SJCRH30 (cell line): ENCODE data around the gene RBP2. TPM values are rescaled to one million over a fixed set of nuclear protein-coding genes. Genes with fewer than 3 reads are reported as not detected.

Experiments
- DNase-seq, 2 experiments: peaks; one replicate each; pipeline ENCODE4 v3.0.0-alpha.2; 2015 to 2020
- H3K27ac ChIP-seq: fragments of 250-450 bp; sonication (Bioruptor Pico); 2 replicates; pipeline ENCODE4 v1.5.1; 2020; ENCODE audit warnings: mild to moderate bottlenecking, moderate library complexity
- H3K27me3 ChIP-seq: fragments of 250-450 bp; sonication (Bioruptor Pico); 2 replicates; pipeline ENCODE4 v1.5.1; 2020; ENCODE audit warnings: mild to moderate bottlenecking, moderate library complexity
- H3K36me3 ChIP-seq: fragments of 250-450 bp; sonication (Bioruptor Pico); 2 replicates; pipeline ENCODE4 v1.5.1; 2020; ENCODE audit warnings: mild to moderate bottlenecking, moderate library complexity
- H3K4me1 ChIP-seq: fragments of 250-450 bp; sonication (Bioruptor Pico); 2 replicates; pipeline ENCODE4 v1.5.1; 2020; ENCODE audit warnings: mild to moderate bottlenecking, moderate library complexity
- H3K4me3 ChIP-seq: fragments of 250-450 bp; sonication (Bioruptor Pico); 2 replicates; pipeline ENCODE4 v1.5.1; 2020; ENCODE audit warnings: mild to moderate bottlenecking, moderate library complexity
- H3K9me3 ChIP-seq: fragments of 250-450 bp; sonication (Bioruptor Pico); replicated peaks from 2 replicates; pipeline ENCODE4 v1.5.1; 2020; ENCODE audit warnings: mild to moderate bottlenecking, moderate library complexity
- total RNA-seq: library from RNA; depleted of rRNA; stranded (reverse); fragments of >200 nt; shearing (Covaris generic); gene quantifications from 2 replicates; pipeline ENCODE4 v1.2.3, GENCODE V29; 2014; rRNA removed

Gene RBP2
- total RNA-seq = not detected in 2 replicates

GRCh38 chr3:139476348-139476747 is at the start of gene RBP2:
Gene RBP2, minus strand, starts transcription at chr3:139476516. Its CDS starts 57 bp downstream, at chr3:139476459.
- Histone ChIP-seq H3K9me3 (no peaks in the 10 kb centered on the region), H3K27me3 (no peaks in the 10 kb centered on the region), H3K36me3 (no peaks in the 10 kb centered on the region), H3K27ac (no peak within 1 kb of the TSS), H3K4me3 (no peak within 1 kb of the TSS), H3K4me1 (peaks cover 8% of the 10 kb centered on the region; the same call in 1 of the 2 replicates)
- no peak for DNase-seq

DNA sequence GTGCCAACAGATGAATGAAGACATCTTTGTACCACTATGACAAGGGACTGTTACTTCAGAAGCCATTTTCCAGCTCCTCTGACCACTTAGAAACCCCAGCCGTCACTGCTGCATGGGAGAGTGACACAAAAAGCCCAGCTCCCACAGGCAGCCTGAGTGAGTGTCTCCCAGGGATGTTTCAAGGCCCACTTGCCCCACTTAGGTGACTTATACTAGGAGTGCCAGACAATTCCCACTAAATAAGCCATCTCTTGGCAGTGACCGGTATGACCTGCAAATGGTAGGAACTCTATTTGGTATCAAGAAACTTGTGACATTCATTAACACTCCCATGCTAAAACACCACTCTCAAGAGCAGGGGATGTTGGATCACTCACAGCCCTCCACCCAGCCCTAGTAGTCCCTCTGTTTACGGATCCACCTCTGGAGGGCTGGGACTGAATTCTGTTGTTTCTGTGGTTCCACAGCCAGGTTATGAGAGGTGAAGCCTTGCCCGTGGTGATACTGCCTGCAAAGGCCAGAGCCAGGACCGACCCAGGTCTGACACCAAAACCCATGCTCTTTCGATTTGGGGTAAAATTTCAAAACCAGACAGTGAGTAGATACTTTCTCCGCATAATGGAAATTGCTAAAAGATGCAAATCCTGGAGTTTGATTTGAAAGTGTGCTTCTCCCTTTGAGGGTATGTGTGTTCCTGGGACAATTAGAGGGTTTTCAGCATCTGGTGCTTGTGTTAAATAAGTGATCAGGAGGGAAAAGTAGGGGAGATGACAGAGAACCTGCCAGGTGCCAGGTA is 48.7 kb upstream of the RBP2 start:
- no peak overlapping the region for H3K4me3 ChIP-seq
- no peak for DNase-seq
- H3K27ac ChIP-seq = no peak overlapping the region

GRCh38 chr3:139523718-139524117 is 47.4 kb upstream of the RBP2 start:
- H3K4me3 ChIP-seq = no peak overlapping the region
- H3K27me3 ChIP-seq = no peaks in the 10 kb centered on the region
- no peak for DNase-seq
- H3K27ac ChIP-seq = no peak overlapping the region
- H3K4me1 ChIP-seq = no peaks in the 10 kb centered on the region
- peaks cover 40% of the 10 kb centered on the region for H3K36me3 ChIP-seq
- H3K9me3 ChIP-seq = no peaks in the 10 kb centered on the region

More for the DNA sequence above, 48.7 kb upstream of the RBP2 start:
- peaks cover 50% of the 10 kb centered on the region for H3K36me3 ChIP-seq
- H3K27me3 ChIP-seq = no peaks in the 10 kb centered on the region
- H3K9me3 ChIP-seq = no peaks in the 10 kb centered on the region
- no peaks in the 10 kb centered on the region for H3K4me1 ChIP-seq

GRCh38 chr3:139523166-139523565 is 46.9 kb upstream of the RBP2 start:
- Histone ChIP-seq H3K4me3 (no peak overlapping the region), H3K36me3 (peaks cover 34% of the 10 kb centered on the region), H3K9me3 (no peaks in the 10 kb centered on the region), H3K4me1 (no peaks in the 10 kb centered on the region), H3K27me3 (no peaks in the 10 kb centered on the region), H3K27ac (no peak overlapping the region)
- DNase-seq = no peak

DNA sequence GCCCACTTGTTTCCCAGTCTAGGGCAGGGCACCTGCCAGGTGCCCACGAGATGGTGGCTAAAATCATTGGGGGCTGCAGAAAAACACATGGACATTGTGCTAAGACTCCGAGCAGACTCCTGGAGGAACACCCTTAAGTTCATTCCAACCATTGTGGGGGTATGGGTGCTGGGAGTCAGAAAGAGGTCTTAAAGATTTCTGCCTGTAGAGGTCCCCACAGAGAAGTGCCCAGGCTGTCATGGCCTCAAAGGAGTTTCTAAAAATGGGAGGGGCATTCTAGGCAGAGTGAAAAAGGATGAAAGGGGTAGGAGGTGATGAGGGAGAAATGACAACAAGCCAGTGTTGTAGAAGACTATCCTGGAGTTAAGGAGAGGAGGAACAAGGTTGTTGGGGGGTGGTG is 46.1 kb upstream of the RBP2 start:
- peaks cover 33% of the 10 kb centered on the region for H3K36me3 ChIP-seq
- no peak overlapping the region for H3K27ac ChIP-seq
- peak in 1 of 2 experiments; percentile 30 for DNase-seq
- no peaks in the 10 kb centered on the region for H3K27me3 ChIP-seq
- no peaks in the 10 kb centered on the region for H3K9me3 ChIP-seq
- H3K4me1 ChIP-seq = no peaks in the 10 kb centered on the region
- H3K4me3 ChIP-seq = no peak overlapping the region

DNA sequence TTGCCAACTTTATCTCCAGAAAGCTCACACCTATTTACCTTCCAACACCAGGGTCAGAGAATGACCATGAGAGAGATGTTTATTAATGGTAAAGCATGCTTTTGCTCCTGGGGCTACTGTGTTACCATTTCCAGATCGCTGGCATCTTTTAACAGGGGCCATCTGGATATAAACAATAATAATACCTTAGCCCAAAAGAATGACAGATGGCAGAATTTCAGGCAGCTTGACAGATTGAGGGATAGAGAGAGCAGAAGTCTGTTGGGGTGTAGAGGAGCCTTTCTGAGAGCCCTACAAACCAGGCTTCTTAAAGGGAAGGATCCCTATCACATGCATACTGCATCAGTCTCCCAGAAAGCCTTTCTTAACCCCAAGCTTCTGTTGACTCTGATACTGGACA is 45.5 kb upstream of the RBP2 start:
- no peak overlapping the region for H3K4me3 ChIP-seq
- DNase-seq = no peak
- peaks cover 35% of the 10 kb centered on the region for H3K36me3 ChIP-seq
- H3K27me3 ChIP-seq = no peaks in the 10 kb centered on the region
- H3K9me3 ChIP-seq = no peaks in the 10 kb centered on the region
- H3K27ac ChIP-seq = no peak overlapping the region
- no peaks in the 10 kb centered on the region for H3K4me1 ChIP-seq

- H3K4me1 ChIP-seq = no peaks in the 10 kb centered on the region
- H3K36me3 ChIP-seq = peaks cover 35% of the 10 kb centered on the region
- DNase-seq = no peak
- no peak overlapping the region for H3K4me3 ChIP-seq
- no peaks in the 10 kb centered on the region for H3K27me3 ChIP-seq
- no peak overlapping the region for H3K27ac ChIP-seq
- H3K9me3 ChIP-seq = no peaks in the 10 kb centered on the region
These were observed 44.8 kb upstream of the RBP2 start for GRCh38 chr3:139521144-139521543.

GRCh38 chr3:139519998-139520737 is 43.9 kb upstream of the RBP2 start:
- Histone ChIP-seq H3K4me3 (no peak overlapping the region), H3K27me3 (no peaks in the 10 kb centered on the region), H3K36me3 (peaks cover 30% of the 10 kb centered on the region), H3K9me3 (no peaks in the 10 kb centered on the region), H3K27ac (no peak overlapping the region), H3K4me1 (no peaks in the 10 kb centered on the region)
- peak in 1 of 2 experiments; percentile 54 for DNase-seq

GRCh38 chr3:139518926-139519842 is 42.9 kb upstream of the RBP2 start:
- no peak for DNase-seq
- H3K9me3 ChIP-seq = no peaks in the 10 kb centered on the region
- no peaks in the 10 kb centered on the region for H3K27me3 ChIP-seq
- no peaks in the 10 kb centered on the region for H3K4me1 ChIP-seq
- no peak overlapping the region for H3K4me3 ChIP-seq
- no peak overlapping the region for H3K27ac ChIP-seq
- H3K36me3 ChIP-seq = peaks cover 26% of the 10 kb centered on the region

GRCh38 chr3:139518306-139518705 is 42.0 kb upstream of the RBP2 start:
- H3K4me1 ChIP-seq = no peaks in the 10 kb centered on the region
- H3K9me3 ChIP-seq = no peaks in the 10 kb centered on the region
- H3K27ac ChIP-seq = no peak overlapping the region
- DNase-seq = no peak
- H3K36me3 ChIP-seq = peaks cover 26% of the 10 kb centered on the region
- H3K27me3 ChIP-seq = no peaks in the 10 kb centered on the region
- no peak overlapping the region for H3K4me3 ChIP-seq

DNA sequence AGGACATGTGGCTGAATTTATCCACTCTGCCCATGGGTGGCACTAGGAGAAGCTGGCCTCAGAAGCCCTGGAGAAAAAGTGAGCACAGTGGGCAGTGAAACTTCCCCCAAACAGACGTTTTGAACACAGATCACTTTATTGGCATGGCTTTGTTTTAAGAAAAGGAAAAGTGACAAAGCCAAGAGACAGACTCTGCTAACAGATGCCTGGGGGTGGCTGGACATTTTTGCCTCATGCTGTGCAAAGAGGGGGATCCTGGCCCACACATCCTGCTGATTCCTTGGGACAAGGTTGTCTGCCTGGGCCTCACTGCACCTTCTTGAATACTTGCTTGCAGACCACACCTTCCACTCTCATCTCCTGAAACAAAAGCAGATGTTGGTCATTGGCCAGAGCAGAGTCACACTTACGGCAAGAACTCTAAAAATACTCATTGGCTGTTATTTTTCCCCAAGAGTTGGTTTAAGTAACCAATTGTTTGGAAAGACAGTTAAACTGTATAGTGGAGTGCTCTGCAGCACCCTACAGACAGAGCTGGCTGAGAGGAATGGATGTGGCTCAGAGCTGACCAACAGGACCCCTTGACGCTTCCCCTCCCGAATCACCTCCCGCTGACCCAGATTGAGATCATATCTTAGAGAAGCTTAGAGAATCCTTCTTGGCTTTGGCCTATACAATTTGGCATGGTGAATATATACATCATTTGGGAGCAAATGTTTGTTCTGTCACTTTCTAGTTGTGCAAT is 41.2 kb upstream of the RBP2 start:
- no peaks in the 10 kb centered on the region for H3K27me3 ChIP-seq
- H3K9me3 ChIP-seq = no peaks in the 10 kb centered on the region
- peaks cover 19% of the 10 kb centered on the region for H3K36me3 ChIP-seq
- no peaks in the 10 kb centered on the region for H3K4me1 ChIP-seq
- no peak overlapping the region for H3K27ac ChIP-seq
- H3K4me3 ChIP-seq = no peak overlapping the region
- no peak for DNase-seq

- Histone ChIP-seq H3K4me3 (no peak overlapping the region), H3K4me1 (no peaks in the 10 kb centered on the region), H3K36me3 (peaks cover 15% of the 10 kb centered on the region), H3K27me3 (no peaks in the 10 kb centered on the region), H3K27ac (no peak overlapping the region), H3K9me3 (no peaks in the 10 kb centered on the region)
- no peak for DNase-seq
These were observed 38.4 kb upstream of the RBP2 start for GRCh38 chr3:139514741-139515140.

DNA sequence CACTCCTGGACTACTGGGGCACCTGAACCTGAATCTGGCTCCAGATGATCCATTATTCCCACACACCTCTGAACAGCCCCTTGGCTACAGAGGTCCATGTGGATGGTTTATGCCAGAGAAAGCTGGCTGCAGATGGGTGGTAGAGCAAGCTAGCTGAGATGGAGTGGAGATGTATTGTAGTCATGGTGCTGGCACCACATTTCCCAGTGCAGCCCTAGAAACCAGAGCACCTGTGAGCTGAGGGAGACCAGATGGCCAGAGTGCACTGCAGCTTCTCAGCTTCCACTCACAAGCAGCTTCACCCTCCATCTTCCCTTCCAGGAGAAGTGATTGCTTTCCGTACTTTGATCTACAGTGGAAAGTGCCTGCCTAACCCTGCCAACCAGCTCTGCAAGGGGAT is 33.3 kb upstream of the RBP2 start:
- Histone ChIP-seq H3K4me1 (0 out of 2 replicates have a peak, but pooled peaks cover 3% of the 10 kb centered on the region), H3K27ac (no peak overlapping the region), H3K27me3 (no peaks in the 10 kb centered on the region), H3K36me3 (no peaks in the 10 kb centered on the region), H3K4me3 (no peak overlapping the region), H3K9me3 (no peaks in the 10 kb centered on the region)
- no peak for DNase-seq

DNA sequence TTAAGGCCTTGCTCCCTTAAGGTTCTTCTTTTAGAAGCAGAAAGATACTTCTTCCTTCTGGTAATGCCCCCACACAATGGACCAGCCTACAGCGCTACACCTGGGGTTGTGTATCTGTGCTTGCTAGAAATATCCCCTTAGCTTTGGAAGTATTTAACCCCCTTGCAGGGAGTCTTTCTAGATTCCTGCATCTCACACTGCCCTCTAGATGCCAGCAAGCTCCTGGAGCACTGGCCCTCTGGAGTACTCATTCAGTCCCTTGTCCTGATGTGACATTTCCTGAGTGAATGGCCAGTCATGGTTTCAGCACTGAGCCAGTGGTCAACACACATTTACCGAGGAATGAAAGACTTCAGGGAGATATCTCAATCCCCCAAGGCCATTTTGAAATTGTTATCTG is 30.4 kb upstream of the RBP2 start:
- peak in 1 of 2 experiments; percentile 27 for DNase-seq
- no peak overlapping the region for H3K4me3 ChIP-seq
- H3K36me3 ChIP-seq = no peaks in the 10 kb centered on the region
- no peak overlapping the region for H3K27ac ChIP-seq
- H3K4me1 ChIP-seq = 0 out of 2 replicates have a peak, but pooled peaks cover 3% of the 10 kb centered on the region
- H3K9me3 ChIP-seq = no peaks in the 10 kb centered on the region
- H3K27me3 ChIP-seq = no peaks in the 10 kb centered on the region
